ENCODE measurements around the gene NFKBIA.
"Not testable (repeated sequence)": the region's sequence is repeated elsewhere in the genome, so short reads cannot be mapped to it uniquely, and the experiment has no call there.

Gene NFKBIA

GRCh38 chr14:35407306-35407630 is 2.7 kb upstream of the NFKBIA start:
- no peak for DNase-seq

DNA sequence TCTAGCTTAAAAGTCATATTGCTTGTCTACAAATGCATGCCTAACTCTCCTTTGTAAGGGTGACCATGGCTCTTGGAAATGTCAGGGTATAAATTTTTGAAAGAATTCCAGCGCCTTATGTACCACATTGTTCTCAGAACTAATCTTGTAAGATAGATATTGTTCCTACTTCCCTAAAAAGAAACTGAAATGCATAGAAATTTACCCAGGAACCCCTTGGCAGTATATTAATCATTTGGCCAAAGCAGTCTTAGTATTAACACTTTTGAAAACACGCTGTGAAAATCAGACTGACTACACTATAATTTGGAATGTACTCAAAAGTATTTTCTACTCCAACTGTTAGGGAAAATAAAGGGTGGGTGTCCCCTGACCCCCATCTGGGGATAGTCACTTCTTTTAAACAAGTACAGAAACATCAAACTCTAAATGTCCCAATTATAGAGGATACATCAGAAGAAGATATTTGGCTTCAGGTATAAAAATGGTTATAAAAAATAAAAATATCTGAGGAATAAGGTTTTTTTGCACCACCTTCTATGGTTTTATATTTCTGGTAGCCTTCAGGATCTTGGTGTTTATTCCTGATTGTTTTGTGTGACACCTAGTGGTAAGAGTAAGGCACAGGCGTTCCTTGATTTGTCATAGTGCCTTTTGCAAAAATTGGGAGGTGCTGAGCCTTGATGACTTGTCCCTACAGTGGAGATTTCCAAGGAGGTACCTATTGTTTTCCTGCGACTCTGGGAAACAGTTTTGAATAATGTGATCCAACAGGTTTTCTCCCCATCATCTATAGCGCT is 2.2 kb upstream of the NFKBIA start:
- peak; percentile 72 for DNase-seq

DNA sequence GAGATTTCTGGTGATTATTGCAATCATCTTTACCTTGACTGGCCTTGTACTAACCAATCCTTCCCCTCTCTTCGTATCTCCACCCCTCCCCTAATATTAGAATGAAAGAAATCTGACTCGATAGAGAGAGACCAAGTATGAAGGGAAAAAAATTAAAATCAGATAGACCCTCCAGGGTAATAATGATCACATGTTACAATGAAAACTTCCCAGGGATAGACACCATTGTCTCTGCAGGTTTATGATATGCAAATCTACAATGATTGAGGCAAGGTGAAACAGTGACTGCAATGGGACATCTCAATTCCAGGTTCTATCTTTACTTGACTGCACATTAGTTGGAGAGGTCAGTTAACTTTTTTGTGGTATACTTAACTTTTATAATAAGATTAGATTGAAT is 1.5 kb upstream of the NFKBIA start:
- peak; percentile 55 for DNase-seq

- DNase-seq, result peak; percentile 24
Observed at GRCh38 chr14:35405304-35405996, 901 bp upstream of the NFKBIA start.

- DNase-seq, result peak; percentile 68
Observed at GRCh38 chr14:35403603-35404448, 723 bp downstream of the NFKBIA start.

- DNase-seq, result no peak
Observed at GRCh38 chr14:35403114-35403602, 1.4 kb downstream of the NFKBIA start.

- DNase-seq, result no peak
Observed at GRCh38 chr14:35402323-35403113, 2.0 kb downstream of the NFKBIA start.

GRCh38 chr14:35401422-35402265 is 2.9 kb downstream of the NFKBIA start:
- no peak for DNase-seq

- DNase-seq, result no peak
Observed at GRCh38 chr14:35400648-35401421, 3.7 kb downstream of the NFKBIA start.

DNA sequence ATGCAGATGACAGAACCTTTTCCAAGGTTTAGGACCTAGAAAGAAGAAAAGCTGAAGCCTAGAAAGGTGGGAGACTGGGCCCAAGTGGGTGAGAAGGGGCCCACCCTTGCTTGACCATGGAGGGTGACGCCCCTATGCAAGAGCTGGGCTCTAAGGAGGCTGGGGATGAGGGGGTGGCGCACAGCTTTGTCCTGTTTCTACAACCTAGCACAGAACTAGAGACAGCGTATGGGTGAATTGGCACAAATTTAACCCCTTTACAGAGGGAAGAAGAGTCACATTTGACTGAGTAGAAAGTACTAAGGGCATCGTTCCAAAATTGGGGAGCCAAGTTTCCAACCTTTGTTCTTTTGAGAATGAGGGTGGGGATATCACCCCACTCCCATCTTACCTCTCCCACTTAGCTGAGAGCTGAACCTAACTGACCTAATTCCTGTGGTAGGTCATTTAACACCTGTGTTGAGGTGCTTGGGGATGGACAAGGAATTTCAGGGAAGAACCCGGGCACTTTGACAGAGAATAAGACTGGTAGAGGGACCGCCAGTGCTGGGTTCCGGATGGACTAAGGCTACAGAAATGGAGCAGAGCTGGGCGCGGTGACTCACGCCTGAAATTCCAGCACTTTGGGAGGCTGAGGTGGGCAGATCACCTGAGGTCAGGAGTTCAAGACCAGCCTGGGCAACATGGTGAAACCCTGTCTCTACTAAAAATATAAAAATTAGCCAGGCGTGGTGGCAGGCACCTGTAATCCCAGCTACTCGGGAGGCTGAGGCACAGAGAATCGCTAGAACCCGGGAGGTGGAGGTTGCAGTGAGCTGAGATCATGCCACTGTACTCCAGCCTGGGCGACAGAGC is 5.2 kb downstream of the NFKBIA start:
- DNase-seq, result no peak

DNA sequence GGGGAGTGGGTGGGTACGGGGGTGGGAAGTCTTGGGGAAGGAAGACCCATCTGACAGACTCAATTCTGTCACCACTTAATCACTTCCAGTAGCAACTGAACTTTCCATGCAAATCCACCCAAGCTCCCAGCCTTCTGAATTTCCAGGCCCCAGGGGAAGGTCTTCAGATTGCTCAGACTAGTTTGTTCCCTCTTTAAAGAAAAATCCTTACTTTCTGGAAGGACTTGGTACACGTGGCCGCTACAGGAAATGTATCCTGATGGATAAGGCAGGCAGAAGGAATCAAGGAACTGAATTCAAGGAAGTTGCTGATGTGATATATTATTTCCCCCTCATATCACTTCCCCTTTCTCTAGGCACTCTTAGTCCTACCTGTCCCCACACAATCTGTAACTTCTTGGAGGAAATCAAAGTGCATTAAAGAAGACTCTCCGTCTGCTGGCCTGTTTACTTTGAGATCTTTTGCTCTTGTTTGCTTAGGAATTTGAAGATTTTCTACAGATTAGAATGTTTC is 6.4 kb downstream of the NFKBIA start:
- DNase-seq, result no peak

- DNase-seq, result not testable (repeated sequence)
Observed at GRCh38 chr14:35396610-35397009, 7.9 kb downstream of the NFKBIA start.

GRCh38 chr14:35395283-35395682 is 9.3 kb downstream of the NFKBIA start:
- no peak for DNase-seq

- no peak for DNase-seq
Observed at GRCh38 chr14:35394326-35395013, 10.1 kb downstream of the NFKBIA start.

GRCh38 chr14:35393826-35394225 is 10.7 kb downstream of the NFKBIA start:
- DNase-seq, result no peak

DNA sequence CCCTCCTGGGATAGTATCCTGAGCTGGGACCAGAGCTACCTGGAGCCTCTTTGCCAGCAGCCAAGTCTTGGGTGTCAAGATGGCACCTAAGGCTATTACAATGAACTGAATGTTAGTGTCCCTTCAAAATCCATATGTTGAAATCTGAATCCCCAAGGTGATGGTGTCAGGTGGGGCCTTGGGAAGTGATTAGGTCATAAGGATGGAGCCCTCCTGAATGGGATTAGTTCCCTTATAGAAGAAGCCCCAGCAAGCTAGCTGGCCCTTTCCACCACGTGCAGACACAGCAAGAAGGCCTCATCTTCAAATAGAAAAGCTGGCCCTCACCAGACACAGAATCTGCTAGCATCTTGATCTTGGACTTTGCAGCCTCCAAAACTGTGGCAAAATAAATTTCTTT is 12.4 kb downstream of the NFKBIA start:
- DNase-seq, result no peak

DNA sequence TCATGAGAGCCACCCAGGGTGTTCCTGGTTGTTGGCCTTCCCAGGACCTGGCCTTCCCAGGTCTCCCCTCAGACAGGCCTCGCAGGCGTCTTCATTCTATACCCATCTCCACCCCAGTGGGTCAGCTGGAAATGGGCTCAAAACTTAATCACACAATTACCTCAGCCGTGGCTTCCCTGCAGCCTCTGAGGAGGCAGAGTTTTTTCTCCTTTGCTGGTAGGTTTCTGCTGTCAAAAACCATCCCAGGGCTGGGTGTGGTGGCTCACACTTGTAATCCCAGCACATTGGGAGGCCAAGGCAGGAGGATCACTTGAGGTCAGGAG is 13.2 kb downstream of the NFKBIA start:
- no peak for DNase-seq

- DNase-seq, result no peak
Observed at GRCh38 chr14:35390577-35391387, 13.8 kb downstream of the NFKBIA start.
